Karpas-422 (cell line): Measurements from ENCODE around the gene OSGIN1. TPM values are rescaled to one million over a fixed set of nuclear protein-coding genes. Genes with fewer than 3 reads are reported as not detected.

ENCODE experiments used
- DNase-seq: peaks from one replicate; pipeline ENCODE4 v3.0.0-alpha.2; 2015
- H2AFZ ChIP-seq: fragments of 200-600 bp; sonication (generic); 2 replicates; pipeline ENCODE4 v1.6.1; 2014; ENCODE audit warnings: antibody characterized with exemption, low read length, mixed read lengths
- H3K27ac ChIP-seq: fragments of 200-600 bp; sonication (generic); 2 replicates; pipeline ENCODE4 v1.5.1; 2014; ENCODE audit warnings: mild to moderate bottlenecking, low read length, moderate library complexity
- H3K27me3 ChIP-seq: fragments of 200-600 bp; sonication (generic); 2 replicates; pipeline ENCODE4 v1.6.1; 2014; ENCODE audit warnings: low read length, mixed read lengths
- H3K36me3 ChIP-seq: fragments of 200-600 bp; sonication (generic); 2 replicates; pipeline ENCODE4 v1.6.1; 2014; ENCODE audit warnings: low read length, mixed read lengths; ENCODE audit not compliant: insufficient read depth
- H3K4me1 ChIP-seq: fragments of 200-600 bp; sonication (generic); 2 replicates; pipeline ENCODE4 v1.6.1; 2014; ENCODE audit warnings: mild to moderate bottlenecking, low read length, mixed read lengths
- H3K4me2 ChIP-seq: fragments of 200-600 bp; sonication (generic); 2 replicates; pipeline ENCODE4 v1.6.1; 2014; ENCODE audit warnings: low read length, low read depth, mild to moderate bottlenecking; ENCODE audit not compliant: poor library complexity, severe bottlenecking
- H3K4me3 ChIP-seq: fragments of 200-600 bp; sonication (generic); 2 replicates; pipeline ENCODE4 v1.5.1; 2014; ENCODE audit warnings: mild to moderate bottlenecking, antibody characterized with exemption, low read length, mixed read lengths
- H3K79me2 ChIP-seq: fragments of 200-600 bp; sonication (generic); 2 replicates; pipeline ENCODE4 v1.6.1; 2014; ENCODE audit warnings: mild to moderate bottlenecking, low read length, mixed read lengths
- H3K9ac ChIP-seq: fragments of 200-600 bp; sonication (generic); 2 replicates; pipeline ENCODE4 v1.6.0; 2014; ENCODE audit warnings: low read length
- H3K9me2 ChIP-seq: fragments of 200-600 bp; sonication (generic), shearing (Covaris generic); replicated peaks from 2 replicates; pipeline ENCODE4 v1.6.0; 2014; ENCODE audit warnings: mild to moderate bottlenecking, low read length, moderate library complexity; ENCODE audit not compliant: insufficient read depth
- H3K9me3 ChIP-seq: fragments of 300-700, 200-600 bp; sonication (generic); 2 replicates; pipeline ENCODE4 v1.6.1; 2014; ENCODE audit warnings: low read length, mixed read lengths
- H4K20me1 ChIP-seq: fragments of 200-600 bp; sonication (generic); 2 replicates; pipeline ENCODE4 v1.6.1; 2014; ENCODE audit warnings: mild to moderate bottlenecking, antibody characterized with exemption, low read length, low read depth; ENCODE audit not compliant: insufficient read depth
- total RNA-seq: library from RNA; depleted of rRNA; stranded (reverse); fragments of >200 nt; shearing (Covaris generic); gene quantifications from 2 replicates; pipeline ENCODE4 v1.2.3, GENCODE V29; 2014; ENCODE audit warnings: low replicate concordance

The OSGIN1 gene
- total RNA-seq, 1 experiment from 2014 or later, result not detected

GRCh38 chr16:83996481-83997252 is 43.6 kb downstream of the OSGIN1 start:
- no peaks in the 10 kb centered on the region for H3K27me3 ChIP-seq
- no peaks in the 10 kb centered on the region for H3K36me3 ChIP-seq
- no peaks in the 10 kb centered on the region for H3K79me2 ChIP-seq
- no peaks in the 10 kb centered on the region for H3K9me3 ChIP-seq
- no peak overlapping the region for H2AFZ ChIP-seq
- no peak overlapping the region for H3K4me2 ChIP-seq
- H3K4me3 ChIP-seq, result no peak overlapping the region
- no peaks in the 10 kb centered on the region for H3K9me2 ChIP-seq
- H3K4me1 ChIP-seq, result no peaks in the 10 kb centered on the region
- peak; percentile 55 for DNase-seq
- H3K27ac ChIP-seq, result no peak overlapping the region
- H3K9ac ChIP-seq, result no peak overlapping the region
- H4K20me1 ChIP-seq, result no peaks in the 10 kb centered on the region

- no peaks in the 10 kb centered on the region for H3K36me3 ChIP-seq
- no peak overlapping the region for H2AFZ ChIP-seq
- no peaks in the 10 kb centered on the region for H3K9me2 ChIP-seq
- H3K27me3 ChIP-seq, result no peaks in the 10 kb centered on the region
- no peak for DNase-seq
- no peaks in the 10 kb centered on the region for H3K9me3 ChIP-seq
- no peaks in the 10 kb centered on the region for H3K79me2 ChIP-seq
- H3K4me1 ChIP-seq, result no peaks in the 10 kb centered on the region
- no peak overlapping the region for H3K4me2 ChIP-seq
- H3K4me3 ChIP-seq, result no peak overlapping the region
- H3K9ac ChIP-seq, result no peak overlapping the region
- no peak overlapping the region for H3K27ac ChIP-seq
- H4K20me1 ChIP-seq, result no peaks in the 10 kb centered on the region
These were observed 45.1 kb downstream of the OSGIN1 start for GRCh38 chr16:83998091-83998490.

- H3K4me3 ChIP-seq, result no peak overlapping the region
- no peaks in the 10 kb centered on the region for H3K27me3 ChIP-seq
- no peak overlapping the region for H3K9ac ChIP-seq
- H3K4me1 ChIP-seq, result no peaks in the 10 kb centered on the region
- H4K20me1 ChIP-seq, result no peaks in the 10 kb centered on the region; the same call in 1 of the 2 replicates
- no peaks in the 10 kb centered on the region for H3K79me2 ChIP-seq
- no peaks in the 10 kb centered on the region for H3K9me3 ChIP-seq
- no peaks in the 10 kb centered on the region for H3K36me3 ChIP-seq
- DNase-seq, result no peak
- no peak overlapping the region for H2AFZ ChIP-seq
- no peak overlapping the region for H3K27ac ChIP-seq
- no peaks in the 10 kb centered on the region for H3K9me2 ChIP-seq
- H3K4me2 ChIP-seq, result no peak overlapping the region
These were observed 48.1 kb downstream of the OSGIN1 start for GRCh38 chr16:84000989-84001642.

GRCh38 chr16:84001726-84002125 is 48.7 kb downstream of the OSGIN1 start:
- no peak overlapping the region for H2AFZ ChIP-seq
- no peaks in the 10 kb centered on the region for H3K4me1 ChIP-seq
- no peak overlapping the region for H3K27ac ChIP-seq
- no peak for DNase-seq
- no peaks in the 10 kb centered on the region for H3K36me3 ChIP-seq
- H4K20me1 ChIP-seq, result no peaks in the 10 kb centered on the region; the same call in 1 of the 2 replicates
- H3K4me2 ChIP-seq, result no peak overlapping the region
- H3K79me2 ChIP-seq, result no peaks in the 10 kb centered on the region
- no peaks in the 10 kb centered on the region for H3K27me3 ChIP-seq
- no peak overlapping the region for H3K9ac ChIP-seq
- no peaks in the 10 kb centered on the region for H3K9me3 ChIP-seq
- H3K9me2 ChIP-seq, result no peaks in the 10 kb centered on the region
- H3K4me3 ChIP-seq, result no peak overlapping the region

GRCh38 chr16:84003038-84003437 is 50.0 kb downstream of the OSGIN1 start:
- H3K4me1 ChIP-seq, result no peaks in the 10 kb centered on the region
- no peak overlapping the region for H3K27ac ChIP-seq

GRCh38 chr16:84004442-84004841 is 51.4 kb downstream of the OSGIN1 start:
- H3K4me1 ChIP-seq, result no peaks in the 10 kb centered on the region
- no peaks in the 10 kb centered on the region; the same call in 1 of the 2 replicates for H4K20me1 ChIP-seq
- no peak overlapping the region for H3K4me3 ChIP-seq
- no peaks in the 10 kb centered on the region for H3K36me3 ChIP-seq
- no peak overlapping the region for H2AFZ ChIP-seq
- H3K4me2 ChIP-seq, result no peak overlapping the region
- no peak overlapping the region for H3K9ac ChIP-seq
- no peaks in the 10 kb centered on the region for H3K79me2 ChIP-seq
- H3K27ac ChIP-seq, result no peak overlapping the region
- no peaks in the 10 kb centered on the region for H3K9me2 ChIP-seq
- H3K27me3 ChIP-seq, result no peaks in the 10 kb centered on the region
- no peaks in the 10 kb centered on the region for H3K9me3 ChIP-seq
- no peak for DNase-seq

More at GRCh38 chr16:84003038-84003437, 50.0 kb downstream of the OSGIN1 start:
- no peaks in the 10 kb centered on the region for H3K36me3 ChIP-seq
- H3K4me2 ChIP-seq, result no peak overlapping the region
- no peak for DNase-seq
- no peaks in the 10 kb centered on the region for H3K9me3 ChIP-seq
- no peak overlapping the region for H3K4me3 ChIP-seq
- H3K79me2 ChIP-seq, result no peaks in the 10 kb centered on the region
- H2AFZ ChIP-seq, result no peak overlapping the region
- H3K9ac ChIP-seq, result no peak overlapping the region
- H4K20me1 ChIP-seq, result no peaks in the 10 kb centered on the region; the same call in 1 of the 2 replicates
- no peaks in the 10 kb centered on the region for H3K27me3 ChIP-seq
- no peaks in the 10 kb centered on the region for H3K9me2 ChIP-seq

GRCh38 chr16:84005391-84005790 is 52.4 kb downstream of the OSGIN1 start:
- no peaks in the 10 kb centered on the region for H3K9me3 ChIP-seq
- H3K79me2 ChIP-seq, result no peaks in the 10 kb centered on the region
- no peaks in the 10 kb centered on the region; the same call in 1 of the 2 replicates for H4K20me1 ChIP-seq
- no peaks in the 10 kb centered on the region for H3K9me2 ChIP-seq
- H3K9ac ChIP-seq, result no peak overlapping the region
- H2AFZ ChIP-seq, result no peak overlapping the region
- H3K4me2 ChIP-seq, result no peak overlapping the region
- no peak overlapping the region for H3K4me3 ChIP-seq
- no peak for DNase-seq
- no peak overlapping the region for H3K27ac ChIP-seq
- no peaks in the 10 kb centered on the region for H3K27me3 ChIP-seq
- no peaks in the 10 kb centered on the region for H3K36me3 ChIP-seq
- no peaks in the 10 kb centered on the region for H3K4me1 ChIP-seq

GRCh38 chr16:84007520-84007919 is 54.5 kb downstream of the OSGIN1 start:
- Histone ChIP-seq H3K36me3 (no peaks in the 10 kb centered on the region), H3K4me2 (no peak overlapping the region), H2AFZ (no peak overlapping the region), H3K9ac (no peak overlapping the region), H3K9me3 (no peaks in the 10 kb centered on the region), H3K79me2 (no peaks in the 10 kb centered on the region), H3K9me2 (no peaks in the 10 kb centered on the region), H3K4me1 (no peaks in the 10 kb centered on the region), H3K27me3 (no peaks in the 10 kb centered on the region), H4K20me1 (no peaks in the 10 kb centered on the region; the same call in 1 of the 2 replicates), H3K4me3 (no peak overlapping the region), H3K27ac (no peak overlapping the region)
- no peak for DNase-seq
